Activated CD4-positive, alpha-beta T cell treated with anti-CD3 and anti-CD28 coated beads, Interleukin-2, amount 10 ng/mL, durations not matched to agents 24 days and 14 days (primary cell): ENCODE data around the gene MEIOB. TPM values are rescaled to one million over a fixed set of nuclear protein-coding genes. Genes with fewer than 3 reads are reported as not detected.
"Not testable (repeated sequence)": the region's sequence is repeated elsewhere in the genome, so short reads cannot be mapped to it uniquely, and the experiment has no call there.

Source experiments
- DNase-seq: peaks from one replicate; pipeline ENCODE4 v3.0.0; 2022
- H3K27ac Mint-ChIP-seq: one replicate; pipeline ENCODE4 v1.8.0; 2022; ENCODE audit warnings: mild to moderate bottlenecking, mixed read lengths
- H3K27me3 Mint-ChIP-seq: one replicate; pipeline ENCODE4 v1.8.0; 2022; ENCODE audit warnings: mixed read lengths
- H3K36me3 Mint-ChIP-seq: one replicate; pipeline ENCODE4 v1.8.0; 2022; ENCODE audit warnings: low read depth, mild to moderate bottlenecking, mixed read lengths
- H3K4me1 Mint-ChIP-seq: one replicate; pipeline ENCODE4 v1.8.0; 2021; ENCODE audit warnings: mixed read lengths
- H3K4me3 Mint-ChIP-seq: one replicate; pipeline ENCODE4 v1.8.0; 2022; ENCODE audit warnings: mild to moderate bottlenecking, moderate library complexity, mixed read lengths
- H3K9me3 Mint-ChIP-seq: one replicate; pipeline ENCODE4 v1.8.0; 2021; ENCODE audit warnings: mixed read lengths
- intact Hi-C: fragments of 100-400 bp; cut with micrococcal nuclease; formaldehyde crosslinking; loops from one replicate; pipeline ENCODE4 v1.15.1; 2023
- total RNA-seq: library from RNA; stranded (reverse); gene quantifications from 2 replicates; pipeline ENCODE4 v1.2.3, GENCODE V29; 2022

Gene MEIOB
- not detected in 2 replicates for total RNA-seq

GRCh38 chr16:1871974-1872635, at the start of gene MEIOB:
Gene MEIOB, minus strand, starts transcription at chr16:1872164. Its CDS starts 3,989 bp downstream, at chr16:1868175.
- Mint-ChIP-seq H3K36me3 (no peaks in the 10 kb centered on the region), H3K4me3 (peak within 1 kb of the TSS; percentile 66), H3K27ac (no peak within 1 kb of the TSS), H3K9me3 (no peaks in the 10 kb centered on the region), H3K27me3 (peaks cover 19% of the 10 kb centered on the region), H3K4me1 (peaks cover 3% of the 10 kb centered on the region)
- intact Hi-C loops, result no loop called here
- peak; percentile 82 for DNase-seq

DNA sequence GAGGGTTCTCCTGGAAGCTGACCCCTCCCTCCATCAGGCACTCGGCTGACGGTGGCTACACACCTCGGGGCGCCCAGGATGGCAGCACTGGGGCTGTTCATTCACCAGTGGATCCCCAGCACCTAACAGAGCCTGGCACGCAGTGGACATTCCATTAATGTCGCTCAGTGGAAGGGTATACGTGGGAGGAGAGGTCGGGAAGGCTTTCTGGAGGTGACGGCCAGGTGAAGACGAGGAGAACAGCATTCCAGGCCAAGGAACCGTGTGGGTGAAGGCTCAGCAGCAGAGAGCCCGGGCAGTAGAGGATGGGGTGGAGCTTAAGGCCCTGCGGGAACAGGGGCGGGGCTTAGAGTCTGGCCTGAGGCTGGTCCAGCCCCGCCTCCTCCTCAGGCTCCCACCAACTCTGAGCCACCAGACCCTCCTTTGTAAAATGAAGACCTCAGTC, 48.8 kb upstream of the MEIOB start:
- no peaks in the 10 kb centered on the region for H3K9me3 Mint-ChIP-seq
- intact Hi-C loops, result no loop called here
- DNase-seq, result peak; percentile 67
- H3K27ac Mint-ChIP-seq, result no peak overlapping the region
- no peak overlapping the region for H3K4me3 Mint-ChIP-seq
- peaks cover 61% of the 10 kb centered on the region for H3K27me3 Mint-ChIP-seq
- peaks cover 7% of the 10 kb centered on the region for H3K4me1 Mint-ChIP-seq
- no peaks in the 10 kb centered on the region for H3K36me3 Mint-ChIP-seq

- H3K4me1 Mint-ChIP-seq, H3K27ac Mint-ChIP-seq, DNase-seq, intact Hi-C loops, H3K36me3 Mint-ChIP-seq, H3K4me3 Mint-ChIP-seq, H3K9me3 Mint-ChIP-seq: not testable (repeated sequence)
- peaks cover 66% of the 10 kb centered on the region for H3K27me3 Mint-ChIP-seq
Observed at GRCh38 chr16:1920122-1920521, 48.2 kb upstream of the MEIOB start.

DNA sequence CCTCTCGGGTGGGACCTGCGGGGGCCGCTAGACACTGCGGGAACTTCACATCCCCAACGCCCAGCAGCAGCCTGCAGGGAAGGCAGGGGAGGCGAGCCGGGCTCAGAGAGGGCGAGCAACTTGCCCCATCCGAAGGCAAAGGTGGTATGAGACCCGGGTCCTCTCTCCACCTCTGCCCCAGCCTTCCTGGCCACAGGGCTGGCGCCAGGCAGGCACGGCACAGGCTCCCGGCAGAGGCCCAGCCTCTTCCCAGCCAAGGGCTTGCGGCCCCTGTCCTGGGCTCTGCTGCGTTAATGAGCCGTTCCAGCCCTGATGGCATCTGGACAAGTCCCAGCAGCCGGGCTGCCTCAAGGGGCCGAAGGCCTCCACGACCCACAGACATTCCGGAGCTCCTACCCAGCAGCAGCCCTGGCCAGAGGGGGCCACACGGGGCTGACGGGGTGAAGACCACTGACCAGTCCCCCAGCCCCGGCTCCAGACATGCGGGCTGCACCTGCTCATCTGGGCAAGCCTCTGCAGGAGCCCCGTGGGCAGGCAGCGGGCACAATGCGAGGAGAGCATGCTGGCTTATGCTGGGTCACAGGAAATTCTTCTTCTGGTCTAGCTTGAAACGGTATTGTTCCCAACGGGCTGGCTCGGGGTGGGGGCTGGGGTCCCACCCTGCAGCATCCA, 47.5 kb upstream of the MEIOB start:
- DNase-seq, result no peak
- Mint-ChIP-seq H3K27ac (no peak overlapping the region), H3K4me1 (peaks cover 7% of the 10 kb centered on the region), H3K36me3 (no peaks in the 10 kb centered on the region), H3K4me3 (no peak overlapping the region), H3K9me3 (no peaks in the 10 kb centered on the region), H3K27me3 (peaks cover 65% of the 10 kb centered on the region)
- intact Hi-C loops, result no loop called here

- intact Hi-C loops, result no loop called here
- no peaks in the 10 kb centered on the region for H3K36me3 Mint-ChIP-seq
- DNase-seq, result no peak
- H3K27me3 Mint-ChIP-seq, result peaks cover 58% of the 10 kb centered on the region
- H3K27ac Mint-ChIP-seq, result no peak within 1 kb of the TSS
- H3K9me3 Mint-ChIP-seq, result no peaks in the 10 kb centered on the region
- H3K4me1 Mint-ChIP-seq, result peaks cover 7% of the 10 kb centered on the region
- H3K4me3 Mint-ChIP-seq, result no peak within 1 kb of the TSS
Observed at GRCh38 chr16:1918351-1919326, 46.7 kb upstream of the MEIOB start, which contains the start of gene HS3ST6. Gene HS3ST6, minus strand, starts transcription at chr16:1918415. Its CDS starts 92 bp downstream, at chr16:1918323.

DNA sequence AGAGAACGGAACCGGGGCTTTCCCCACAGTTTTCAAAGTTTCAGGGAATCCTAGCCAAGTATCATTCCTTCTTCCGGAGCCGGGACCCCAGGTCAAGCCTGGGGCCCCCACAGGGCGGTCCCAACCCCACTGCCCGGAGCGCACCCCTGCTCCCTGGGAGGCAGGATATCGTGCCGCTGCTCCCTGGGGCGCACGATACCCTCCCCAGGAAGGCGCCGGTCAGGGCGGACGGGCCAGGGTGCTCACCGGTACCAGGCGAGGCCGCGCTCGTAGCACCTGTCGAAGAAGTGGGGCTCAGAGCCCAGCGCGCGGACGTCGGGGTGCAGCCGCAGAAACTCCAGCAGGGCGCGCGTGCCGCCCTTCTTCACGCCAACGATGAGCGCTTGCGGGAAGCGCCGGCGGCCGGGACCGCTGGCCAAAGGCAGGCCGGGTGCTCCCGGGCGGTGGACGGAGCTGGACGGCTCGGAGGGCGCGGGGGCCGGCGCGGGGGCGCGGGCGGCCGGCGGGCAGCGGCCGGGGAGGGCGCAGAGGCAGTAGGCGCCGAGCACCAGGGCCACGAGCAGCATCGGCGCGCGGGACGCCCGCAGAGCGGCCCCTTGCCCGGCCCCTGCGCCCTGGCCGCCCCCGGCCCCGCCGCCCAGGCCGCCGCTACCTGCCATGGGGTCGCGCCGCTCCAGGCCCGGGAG, 45.8 kb upstream of the MEIOB start:
- no peak for DNase-seq
- Mint-ChIP-seq H3K27ac (no peak overlapping the region), H3K9me3 (no peaks in the 10 kb centered on the region), H3K4me3 (no peak overlapping the region), H3K27me3 (peaks cover 50% of the 10 kb centered on the region), H3K36me3 (no peaks in the 10 kb centered on the region), H3K4me1 (peaks cover 7% of the 10 kb centered on the region)
- intact Hi-C loops, result no loop called here

GRCh38 chr16:1917056-1917664, 45.2 kb upstream of the MEIOB start:
- intact Hi-C loops, result no loop called here
- Mint-ChIP-seq H3K27ac (no peak overlapping the region), H3K4me3 (no peak overlapping the region), H3K4me1 (peaks cover 7% of the 10 kb centered on the region), H3K27me3 (peaks cover 45% of the 10 kb centered on the region), H3K36me3 (no peaks in the 10 kb centered on the region), H3K9me3 (no peaks in the 10 kb centered on the region)
- no peak for DNase-seq

DNA sequence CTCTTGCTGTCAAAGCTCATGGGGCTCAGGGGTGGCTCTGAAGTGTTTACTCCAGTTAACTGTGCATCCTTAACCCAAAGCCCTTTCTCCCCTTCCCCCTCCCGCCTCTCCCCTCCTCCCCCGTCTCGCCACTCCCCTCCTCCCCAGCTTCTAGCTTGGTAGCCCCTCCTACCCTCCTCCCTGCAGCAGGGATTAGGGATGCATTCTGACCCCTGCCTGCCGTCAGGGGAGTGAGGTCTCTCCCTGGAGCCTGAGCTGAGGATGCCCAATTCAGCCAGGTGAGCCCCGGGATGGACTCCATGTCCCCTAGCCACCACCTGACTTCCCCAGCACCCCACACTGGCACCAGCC, 44.7 kb upstream of the MEIOB start:
- Mint-ChIP-seq H3K27ac (no peak overlapping the region), H3K27me3 (peaks cover 45% of the 10 kb centered on the region), H3K4me3 (no peak overlapping the region), H3K36me3 (no peaks in the 10 kb centered on the region), H3K9me3 (no peaks in the 10 kb centered on the region), H3K4me1 (peaks cover 7% of the 10 kb centered on the region)
- DNase-seq, result no peak
- intact Hi-C loops, result no loop called here

DNA sequence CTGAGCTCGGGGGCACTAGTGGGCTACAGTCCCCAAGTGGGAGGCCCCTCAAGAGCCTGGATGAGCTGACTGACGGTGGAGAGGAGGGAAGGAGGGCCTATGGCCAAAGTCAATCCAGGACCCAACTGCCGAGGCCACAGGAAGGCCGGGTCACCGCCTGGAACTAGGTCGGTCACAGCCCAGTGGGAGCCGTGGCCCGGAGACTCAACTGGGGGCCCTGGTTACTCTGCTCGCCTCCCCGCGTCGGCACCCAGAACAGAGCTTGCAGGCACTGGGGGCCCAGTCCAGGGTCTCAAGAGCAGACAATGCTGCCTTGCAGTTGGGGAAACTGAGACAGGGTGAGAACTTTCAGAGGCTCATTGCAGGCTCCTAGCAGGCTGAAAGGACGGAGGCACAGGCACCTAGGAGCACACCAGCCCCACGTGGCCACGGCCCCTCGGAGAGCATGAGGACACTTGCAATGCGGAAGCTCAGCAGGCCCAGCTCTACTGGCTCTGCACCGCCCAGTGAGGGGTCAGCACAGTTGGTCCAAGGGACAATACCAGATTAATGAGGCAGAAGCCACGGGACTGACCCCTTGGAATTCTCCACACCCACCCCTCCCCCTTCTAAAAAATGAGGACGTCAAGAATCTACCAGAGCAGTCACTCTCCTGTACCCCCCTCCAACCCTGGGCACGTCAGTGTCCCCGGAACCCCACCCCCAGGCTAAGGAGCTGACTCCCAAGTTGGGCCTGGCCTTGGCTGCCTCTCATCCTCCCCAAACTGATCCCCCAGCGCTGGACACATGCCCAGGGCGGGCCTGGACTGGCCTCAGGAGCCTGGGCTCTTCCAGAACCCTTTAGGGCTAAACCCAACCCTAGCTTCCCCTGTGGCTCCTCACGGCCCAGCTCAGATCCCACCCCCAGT, 44.0 kb upstream of the MEIOB start:
- DNase-seq, result no peak
- Mint-ChIP-seq H3K36me3 (no peaks in the 10 kb centered on the region), H3K27me3 (peaks cover 38% of the 10 kb centered on the region), H3K27ac (no peak overlapping the region), H3K4me1 (peaks cover 4% of the 10 kb centered on the region), H3K4me3 (no peak overlapping the region), H3K9me3 (no peaks in the 10 kb centered on the region)
- intact Hi-C loops, result no loop called here

DNA sequence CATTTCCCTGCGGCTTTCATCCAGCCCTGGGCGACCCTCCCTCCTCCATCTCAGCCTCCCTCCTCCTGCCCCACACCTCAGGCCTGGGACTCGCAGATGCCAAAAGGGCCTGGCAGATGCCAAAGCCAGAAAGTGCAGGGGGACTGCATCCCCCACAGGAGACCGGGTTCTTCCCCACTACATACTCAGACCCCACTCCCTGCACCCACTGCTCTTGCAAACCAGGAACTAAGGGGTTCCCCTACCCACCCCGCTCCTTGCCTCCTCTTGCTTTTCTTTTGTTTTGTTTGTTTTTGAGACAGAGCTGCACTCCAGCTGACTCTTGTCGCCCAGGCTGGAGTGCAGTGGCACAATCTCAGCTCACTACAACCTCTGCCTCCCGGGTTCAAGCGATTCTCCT, 43.0 kb upstream of the MEIOB start:
- Mint-ChIP-seq H3K4me3 (no peak overlapping the region), H3K9me3 (no peaks in the 10 kb centered on the region), H3K27me3 (peaks cover 30% of the 10 kb centered on the region), H3K36me3 (no peaks in the 10 kb centered on the region), H3K4me1 (no peaks in the 10 kb centered on the region), H3K27ac (no peak overlapping the region)
- intact Hi-C loops, result no loop called here
- DNase-seq, result no peak

GRCh38 chr16:1914084-1914608, 42.2 kb upstream of the MEIOB start:
- no peaks in the 10 kb centered on the region for H3K4me1 Mint-ChIP-seq
- no peaks in the 10 kb centered on the region for H3K36me3 Mint-ChIP-seq
- H3K27ac Mint-ChIP-seq, result no peak overlapping the region

DNA sequence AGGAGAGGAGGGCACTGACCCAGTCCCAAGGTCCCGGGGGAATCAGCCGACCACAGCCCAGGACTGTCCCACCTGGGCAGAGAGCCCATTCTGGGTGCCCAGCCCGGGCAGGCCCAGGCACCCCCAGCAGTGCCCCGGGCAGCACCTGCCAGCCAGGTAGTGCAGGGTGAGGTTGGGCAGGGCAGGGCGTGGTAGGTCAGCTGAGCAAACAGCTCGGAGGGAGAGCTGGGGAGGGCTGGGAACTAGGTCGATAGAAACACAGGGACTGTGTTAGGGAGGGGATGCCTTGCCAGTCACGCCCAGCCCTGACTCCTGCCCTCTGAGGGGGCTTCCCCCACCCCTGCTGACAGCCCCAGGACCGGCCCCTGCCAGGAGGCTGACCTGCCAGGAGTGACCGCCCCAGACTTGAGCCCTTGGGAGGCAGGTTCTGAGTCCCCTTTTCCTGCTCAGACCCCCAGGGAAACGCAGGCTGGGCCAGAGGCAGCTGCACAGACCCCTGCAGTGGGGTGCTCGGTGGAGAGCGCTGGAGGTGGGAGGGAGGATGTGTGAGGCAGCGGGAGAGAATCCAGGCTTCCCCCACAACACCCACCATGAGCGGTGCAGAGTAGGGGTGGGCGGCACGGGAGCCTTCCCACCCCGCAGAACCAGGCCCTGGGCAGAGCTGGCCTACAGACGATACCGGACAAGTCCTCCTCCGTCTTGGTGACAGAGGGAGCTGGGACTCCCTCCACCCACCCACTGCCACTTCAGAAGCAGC, 41.5 kb upstream of the MEIOB start:
- intact Hi-C loops, result no loop called here
- Mint-ChIP-seq H3K9me3 (no peaks in the 10 kb centered on the region), H3K4me3 (no peak overlapping the region), H3K36me3 (no peaks in the 10 kb centered on the region), H3K27ac (no peak overlapping the region), H3K4me1 (no peaks in the 10 kb centered on the region), H3K27me3 (peaks cover 26% of the 10 kb centered on the region)
- no peak for DNase-seq

More at GRCh38 chr16:1914084-1914608, 42.2 kb upstream of the MEIOB start:
- H3K27me3 Mint-ChIP-seq, result peaks cover 27% of the 10 kb centered on the region
- no peak overlapping the region for H3K4me3 Mint-ChIP-seq
- intact Hi-C loops, result no loop called here
- DNase-seq, result no peak
- no peaks in the 10 kb centered on the region for H3K9me3 Mint-ChIP-seq
